ENCODE measurements around the gene COX6B2. TPM values are rescaled to one million over a fixed set of nuclear protein-coding genes. Genes with fewer than 3 reads are reported as not detected.

The COX6B2 gene
- total RNA-seq, 2 donors from 2014 or later, result 10.2 TPM; not detected in 1

DNA sequence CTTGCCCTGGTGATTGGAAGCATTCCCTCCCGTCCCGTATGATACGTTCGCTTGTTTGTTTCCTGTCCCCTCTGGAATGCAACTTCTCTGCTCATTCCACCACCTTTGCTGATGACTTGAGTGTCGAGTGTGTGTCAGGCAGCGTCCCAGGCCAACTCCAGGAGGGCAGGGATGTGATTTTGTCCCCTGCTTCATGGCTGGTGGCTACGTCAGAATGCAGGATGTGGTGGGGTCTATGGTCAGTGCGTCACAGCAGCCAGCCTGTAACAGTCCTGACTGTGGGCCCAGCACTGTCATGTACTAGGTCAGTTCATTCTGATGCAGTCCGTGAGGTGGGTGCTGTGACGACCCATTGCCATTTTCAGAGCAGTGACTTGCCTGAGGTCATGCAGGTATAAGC is 54.5 kb downstream of the COX6B2 start:
- 83% methylated on average over 10 of the region's 10 CpGs for WGBS
- H3K9me3 ChIP-seq, result no peaks in the 10 kb centered on the region
- DNase-seq (ENCODE audit: low spot score), result no peak
- no peak overlapping the region for H3K4me3 ChIP-seq
- no peaks in the 10 kb centered on the region for H3K4me1 ChIP-seq (replicated peaks)
- H3K27ac ChIP-seq, result no peak overlapping the region
- no peaks in the 10 kb centered on the region for H3K27me3 ChIP-seq (replicated peaks; ENCODE audit: insufficient read depth)
- intact Hi-C loops (cut with DNase I), result loop anchor here (5.0 kb wide), 2 partner anchors 42 to 87 kb away; partner anchors contain the start of gene RPL28
- no peaks in the 10 kb centered on the region for H3K36me3 ChIP-seq
- no peak for TF ChIP-seq POLR2A (IDR thresholded peaks at IDR 0.05)
- TF ChIP-seq, protein P1, sequence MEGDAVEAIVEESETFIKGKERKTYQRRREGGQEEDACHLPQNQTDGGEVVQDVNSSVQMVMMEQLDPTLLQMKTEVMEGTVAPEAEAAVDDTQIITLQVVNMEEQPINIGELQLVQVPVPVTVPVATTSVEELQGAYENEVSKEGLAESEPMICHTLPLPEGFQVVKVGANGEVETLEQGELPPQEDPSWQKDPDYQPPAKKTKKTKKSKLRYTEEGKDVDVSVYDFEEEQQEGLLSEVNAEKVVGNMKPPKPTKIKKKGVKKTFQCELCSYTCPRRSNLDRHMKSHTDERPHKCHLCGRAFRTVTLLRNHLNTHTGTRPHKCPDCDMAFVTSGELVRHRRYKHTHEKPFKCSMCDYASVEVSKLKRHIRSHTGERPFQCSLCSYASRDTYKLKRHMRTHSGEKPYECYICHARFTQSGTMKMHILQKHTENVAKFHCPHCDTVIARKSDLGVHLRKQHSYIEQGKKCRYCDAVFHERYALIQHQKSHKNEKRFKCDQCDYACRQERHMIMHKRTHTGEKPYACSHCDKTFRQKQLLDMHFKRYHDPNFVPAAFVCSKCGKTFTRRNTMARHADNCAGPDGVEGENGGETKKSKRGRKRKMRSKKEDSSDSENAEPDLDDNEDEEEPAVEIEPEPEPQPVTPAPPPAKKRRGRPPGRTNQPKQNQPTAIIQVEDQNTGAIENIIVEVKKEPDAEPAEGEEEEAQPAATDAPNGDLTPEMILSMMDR (IDR thresholded peaks at IDR 0.05), result no peak
- TF ChIP-seq POLR2AphosphoS5 (IDR thresholded peaks at IDR 0.05), result no peak

Other genes with a start within 250 kb of the COX6B2 start
- 100 to 1,000 TPM in 1 of 2 donors, 10 to 100 TPM in 1; 67.8 to 164 TPM for gene PPP1R12C, start 237.1 kb downstream of the COX6B2 start, total RNA-seq
- gene TNNT1, start 205.5 kb downstream of the COX6B2 start, total RNA-seq, result 10 to 100 TPM in 1 of 2 donors, 1 to 10 TPM in 1; 8.5 to 87.9 TPM
- gene TNNI3, start 197.0 kb downstream of the COX6B2 start, total RNA-seq, result 10 to 100 TPM in 1 of 2 donors, not detected in 1; 12.4 TPM
- 10 to 100 TPM in 1 of 2 donors, under 1 TPM in 1; 0.55 to 16.1 TPM for gene DNAAF3, start 188.1 kb downstream of the COX6B2 start, total RNA-seq
- gene SYT5, start 174.4 kb downstream of the COX6B2 start, total RNA-seq, result 1 to 10 TPM in 1 of 2 donors, not detected in 1; 4.3 TPM
- 1 to 10 TPM in 1 of 2 donors, not detected in 1; 4.0 TPM for gene PTPRH, start 145.2 kb downstream of the COX6B2 start, total RNA-seq
- gene TMEM86B, start 126.0 kb downstream of the COX6B2 start, total RNA-seq, result 10 to 100 TPM in 1 of 2 donors, 1 to 10 TPM in 1; 1.5 to 10.8 TPM
- gene PPP6R1, start 95.7 kb downstream of the COX6B2 start, total RNA-seq, result 100 to 1,000 TPM in 1 of 2 donors, 10 to 100 TPM in 1; 49.5 to 112 TPM
- 10 to 100 TPM; 33.6 to 36.0 TPM for gene HSPBP1, start 74.6 kb downstream of the COX6B2 start, total RNA-seq
- gene BRSK1, start 70.7 kb downstream of the COX6B2 start, total RNA-seq, result 10 to 100 TPM in 1 of 2 donors, 1 to 10 TPM in 1; 1.4 to 10.9 TPM
- gene TMEM150B, start 29.4 kb downstream of the COX6B2 start, total RNA-seq, result not detected
- gene KMT5C, start 14.8 kb downstream of the COX6B2 start, total RNA-seq, result 10 to 100 TPM; 17.8 to 32.3 TPM
- gene GARIN5B, start 8.5 kb upstream of the COX6B2 start, total RNA-seq, result 1 to 10 TPM in 1 of 2 donors, not detected in 1; 1.5 TPM
- 1 to 10 TPM in 1 of 2 donors, not detected in 1; 2.0 TPM for gene IL11, start 15.7 kb upstream of the COX6B2 start, total RNA-seq
- gene TMEM190, start 22.1 kb upstream of the COX6B2 start, total RNA-seq, result not detected
- gene TMEM238, start 29.6 kb upstream of the COX6B2 start, total RNA-seq, result 100 to 1,000 TPM in 1 of 2 donors, 10 to 100 TPM in 1; 19.6 to 116 TPM
- gene RPL28, start 31.2 kb upstream of the COX6B2 start, total RNA-seq, result 100 to 1,000 TPM; 439 to 554 TPM
- gene UBE2S, start 53.1 kb upstream of the COX6B2 start, total RNA-seq, result 10 to 100 TPM; 10.3 to 49.9 TPM
- not detected for gene SHISA7, start 88.6 kb upstream of the COX6B2 start, total RNA-seq
- gene ISOC2, start 106.9 kb upstream of the COX6B2 start, total RNA-seq, result 100 to 1,000 TPM in 1 of 2 donors, 10 to 100 TPM in 1; 85.1 to 117 TPM
- not detected for gene C19orf85, start 110.0 kb upstream of the COX6B2 start, total RNA-seq
- gene ZNF628, start 121.9 kb upstream of the COX6B2 start, total RNA-seq, result 10 to 100 TPM; 10.9 to 66.4 TPM
- gene NAT14, start 130.5 kb upstream of the COX6B2 start, total RNA-seq, result 10 to 100 TPM; 10.8 to 19.8 TPM
- gene SSC5D, start 133.7 kb upstream of the COX6B2 start, total RNA-seq, result 1 to 10 TPM; 5.6 to 8.6 TPM
- gene SBK2, start 182.4 kb upstream of the COX6B2 start, total RNA-seq, result not detected
- gene SBK3, start 190.8 kb upstream of the COX6B2 start, total RNA-seq, result under 1 TPM; 0.23 to 0.74 TPM
- gene ZNF579, start 226.1 kb upstream of the COX6B2 start, total RNA-seq, result 10 to 100 TPM in 1 of 2 donors, 1 to 10 TPM in 1; 8.7 to 10.8 TPM
- gene FIZ1, start 244.8 kb upstream of the COX6B2 start, total RNA-seq, result 10 to 100 TPM; 14.8 to 16.4 TPM
- 10 to 100 TPM; 30.2 to 54.8 TPM for gene ZNF524, start 245.6 kb upstream of the COX6B2 start, total RNA-seq

Measured in prostate gland (tissue), 2 donors.